ENCODE data around the gene KRTAP10-8. TPM values are rescaled to one million over a fixed set of nuclear protein-coding genes. Genes with fewer than 3 reads are reported as not detected.
A peak's percentile ranks its signal among the peaks of the same experiment; 100 is the strongest.
"Not testable (repeated sequence)": the region's sequence is repeated elsewhere in the genome, so short reads cannot be mapped to it uniquely, and the experiment has no call there.

KRTAP10-8 gene
- total RNA-seq, 2 experiments from 2014 or later: not detected

GRCh38 chr21:44572959-44573583, 38.8 kb upstream of the KRTAP10-8 start:
- POLR2A ChIA-PET: no interaction called here
- H3K4me3 Mint-ChIP-seq: no peak overlapping the region
- no peak overlapping the region for H3K27ac Mint-ChIP-seq
- no peak for ATAC-seq
- H3K4me1 Mint-ChIP-seq: no peaks in the 10 kb centered on the region
- peaks cover 8% of the 10 kb centered on the region for H3K9me3 Mint-ChIP-seq (ENCODE audit: low read depth)
- DNase-seq: no peak
- peaks cover 3% of the 10 kb centered on the region for H3K27me3 Mint-ChIP-seq
- intact Hi-C loops (cut with DNase I, micrococcal nuclease): no loop called here
- CTCF ChIA-PET: no interaction called here
- H3K36me3 Mint-ChIP-seq (ENCODE audit: low read depth): peaks cover 2% of the 10 kb centered on the region

GRCh38 chr21:44573630-44574456, 38.0 kb upstream of the KRTAP10-8 start, which contains the start of gene KRTAP10-4:
Gene KRTAP10-4, plus strand, starts transcription at chr21:44573729. Its CDS starts 30 bp downstream, at chr21:44573759.
- H3K4me1 Mint-ChIP-seq; H3K4me3 Mint-ChIP-seq; H3K36me3 Mint-ChIP-seq (ENCODE audit: low read depth); POLR2A ChIA-PET; DNase-seq; H3K27me3 Mint-ChIP-seq; H3K27ac Mint-ChIP-seq; H3K9me3 Mint-ChIP-seq (ENCODE audit: low read depth); ATAC-seq; intact Hi-C loops (cut with DNase I, micrococcal nuclease): not testable (repeated sequence)
- CTCF ChIA-PET: interaction anchor here (0.7 kb wide), 1 partner anchor 37 kb away, joined by 3 read pairs; no protein-coding TSS in a partner anchor

GRCh38 chr21:44574457-44575306, 37.2 kb upstream of the KRTAP10-8 start:
- CTCF ChIA-PET: interaction anchor here (0.6 to 0.7 kb wide), 2 partner anchors 36 to 147 kb away, joined by 3 read pairs; no protein-coding TSS in a partner anchor
- DNase-seq: no peak

GRCh38 chr21:44575307-44576024, 36.4 kb upstream of the KRTAP10-8 start:
- peaks cover 3% of the 10 kb centered on the region for H3K27me3 Mint-ChIP-seq
- DNase-seq: no peak
- peaks cover 2% of the 10 kb centered on the region for H3K36me3 Mint-ChIP-seq (ENCODE audit: low read depth)
- ATAC-seq: no peak
- no peak overlapping the region for H3K4me3 Mint-ChIP-seq
- intact Hi-C loops (cut with DNase I, micrococcal nuclease): no loop called here
- POLR2A ChIA-PET: no interaction called here
- peaks cover 8% of the 10 kb centered on the region for H3K9me3 Mint-ChIP-seq (ENCODE audit: low read depth)
- CTCF ChIA-PET: no interaction called here
- no peak overlapping the region for H3K27ac Mint-ChIP-seq
- no peaks in the 10 kb centered on the region for H3K4me1 Mint-ChIP-seq

More at GRCh38 chr21:44574457-44575306, 37.2 kb upstream of the KRTAP10-8 start:
- no peak for ATAC-seq
- no peak overlapping the region for H3K27ac Mint-ChIP-seq
- H3K36me3 Mint-ChIP-seq (ENCODE audit: low read depth): peaks cover 2% of the 10 kb centered on the region
- H3K9me3 Mint-ChIP-seq (ENCODE audit: low read depth): peaks cover 8% of the 10 kb centered on the region
- POLR2A ChIA-PET: no interaction called here
- intact Hi-C loops (cut with DNase I, micrococcal nuclease): no loop called here
- H3K4me3 Mint-ChIP-seq: no peak overlapping the region
- H3K4me1 Mint-ChIP-seq: no peaks in the 10 kb centered on the region
- H3K27me3 Mint-ChIP-seq: peaks cover 3% of the 10 kb centered on the region

GRCh38 chr21:44576025-44576420, 35.9 kb upstream of the KRTAP10-8 start:
- Mint-ChIP-seq H3K4me1 (no peaks in the 10 kb centered on the region), H3K27me3 (peaks cover 3% of the 10 kb centered on the region), H3K36me3 (ENCODE audit: low read depth) (peaks cover 3% of the 10 kb centered on the region), H3K9me3 (ENCODE audit: low read depth) (peaks cover 9% of the 10 kb centered on the region), H3K27ac (no peak overlapping the region), H3K4me3 (no peak overlapping the region)
- intact Hi-C loops (cut with DNase I, micrococcal nuclease): no loop called here
- POLR2A ChIA-PET: no interaction called here
- no peak for DNase-seq
- no peak for ATAC-seq
- CTCF ChIA-PET: no interaction called here

GRCh38 chr21:44578371-44579055, 33.4 kb upstream of the KRTAP10-8 start:
- ChIA-PET POLR2A (no interaction called here), CTCF (no interaction called here)
- Mint-ChIP-seq H3K27me3 (peaks cover 5% of the 10 kb centered on the region), H3K4me1 (peaks cover 3% of the 10 kb centered on the region), H3K9me3 (ENCODE audit: low read depth) (peaks cover 14% of the 10 kb centered on the region), H3K4me3 (no peak overlapping the region), H3K27ac (no peak overlapping the region), H3K36me3 (ENCODE audit: low read depth) (peaks cover 4% of the 10 kb centered on the region)
- intact Hi-C loops (cut with DNase I, micrococcal nuclease): no loop called here
- no peak for DNase-seq
- no peak for ATAC-seq

GRCh38 chr21:44579056-44579832, 32.6 kb upstream of the KRTAP10-8 start:
- intact Hi-C loops (cut with DNase I, micrococcal nuclease): no loop called here
- CTCF ChIA-PET: interaction anchor here (0.7 kb wide), 1 partner anchor 105 kb away, joined by 3 read pairs; no protein-coding TSS in a partner anchor
- ATAC-seq (no peak), DNase-seq (no peak)
- Mint-ChIP-seq H3K9me3 (ENCODE audit: low read depth) (peaks cover 14% of the 10 kb centered on the region), H3K36me3 (ENCODE audit: low read depth) (peaks cover 4% of the 10 kb centered on the region), H3K27me3 (peaks cover 5% of the 10 kb centered on the region), H3K4me3 (no peak overlapping the region), H3K27ac (no peak overlapping the region), H3K4me1 (peaks cover 10% of the 10 kb centered on the region)
- POLR2A ChIA-PET: no interaction called here

- H3K4me3 Mint-ChIP-seq: no peak overlapping the region
- peaks cover 4% of the 10 kb centered on the region for H3K36me3 Mint-ChIP-seq (ENCODE audit: low read depth)
- intact Hi-C loops (cut with DNase I, micrococcal nuclease): no loop called here
- peaks cover 10% of the 10 kb centered on the region for H3K4me1 Mint-ChIP-seq
- H3K9me3 Mint-ChIP-seq (ENCODE audit: low read depth): peaks cover 14% of the 10 kb centered on the region
- H3K27me3 Mint-ChIP-seq: peaks cover 4% of the 10 kb centered on the region
- CTCF ChIA-PET: interaction anchor here (0.7 kb wide), 1 partner anchor 105 kb away, joined by 3 read pairs; no protein-coding TSS in a partner anchor
- POLR2A ChIA-PET: no interaction called here
- DNase-seq: no peak
- ATAC-seq: no peak
- H3K27ac Mint-ChIP-seq: no peak overlapping the region
These were observed 32.1 kb upstream of the KRTAP10-8 start for GRCh38 chr21:44579833-44580144.

- H3K27ac Mint-ChIP-seq: not testable (repeated sequence)
These were observed 31.6 kb upstream of the KRTAP10-8 start, which contains the start of gene KRTAP10-5 for GRCh38 chr21:44580231-44580821. Gene KRTAP10-5, minus strand, starts transcription at chr21:44580604. Its CDS starts 26 bp downstream, at chr21:44580578.

GRCh38 chr21:44581158-44581557, 30.7 kb upstream of the KRTAP10-8 start:
- Mint-ChIP-seq H3K36me3 (ENCODE audit: low read depth) (peaks cover 4% of the 10 kb centered on the region), H3K27ac (no peak overlapping the region), H3K4me3 (no peak overlapping the region), H3K4me1 (peaks cover 10% of the 10 kb centered on the region), H3K9me3 (ENCODE audit: low read depth) (peaks cover 14% of the 10 kb centered on the region), H3K27me3 (peaks cover 9% of the 10 kb centered on the region)
- intact Hi-C loops (cut with DNase I, micrococcal nuclease): no loop called here
- ChIA-PET CTCF (no interaction called here), POLR2A (no interaction called here)
- ATAC-seq (no peak), DNase-seq (no peak)

More at GRCh38 chr21:44580231-44580821, 31.6 kb upstream of the KRTAP10-8 start, which contains the start of gene KRTAP10-5:
- intact Hi-C loops (cut with DNase I, micrococcal nuclease); H3K27me3 Mint-ChIP-seq; POLR2A ChIA-PET; H3K4me3 Mint-ChIP-seq; H3K36me3 Mint-ChIP-seq (ENCODE audit: low read depth); ATAC-seq: not testable (repeated sequence)
- Mint-ChIP-seq H3K4me1 (peaks cover 10% of the 10 kb centered on the region), H3K9me3 (ENCODE audit: low read depth) (peaks cover 14% of the 10 kb centered on the region)
- CTCF ChIA-PET: interaction anchor here (0.5 to 0.7 kb wide), 2 partner anchors 27 to 104 kb away, joined by 3 read pairs; no protein-coding TSS in a partner anchor
- DNase-seq: peak; percentile 24

Measured in activated CD4-positive, alpha-beta T cell treated with anti-CD3 and anti-CD28 coated beads for 36 hours (primary cell).